Lower leg skin (tissue), 4 donors: ENCODE results near the gene PARL. TPM values are rescaled to one million over a fixed set of nuclear protein-coding genes. Genes with fewer than 3 reads are reported as not detected.

Source experiments
- DNase-seq, 2 donors: peaks; one replicate each; pipeline ENCODE4 v3.0.0-alpha.2; 2019; ENCODE audit warnings: low spot score in 2 of 2
- H3K4me3 ChIP-seq: fragments of 200-600 bp; sonication (generic); 2 replicates; pipeline ENCODE4 v1.5.1; 2017; ENCODE audit warnings: mild to moderate bottlenecking, low read depth; ENCODE audit not compliant: poor library complexity, severe bottlenecking
- CTCF ChIP-seq, 3 donors: fragments of 450-650 bp; IDR thresholded peaks; one replicate each; pipeline ENCODE4 v1.5.1; 2016; ENCODE audit warnings: antibody characterized with exemption in 3 of 3, mild to moderate bottlenecking in 3 of 3, moderate library complexity in 2 of 3
- POLR2A ChIP-seq, 2 donors: fragments of 450-650 bp; IDR thresholded peaks; one replicate each; pipeline ENCODE4 v1.6.1; 2016 to 2017; ENCODE audit warnings: antibody characterized with exemption in 2 of 2, mild to moderate bottlenecking in 1 of 2, moderate library complexity in 1 of 2
- WGBS, 2 donors: methylation state at CpG; one replicate each; pipeline ENCODE4 v1.1.5; 2018; 5-methylcytosine and 5-hydroxymethylcytosine counted together
- intact Hi-C: fragments of 100-400 bp; cut with DNase I; formaldehyde crosslinking; loops from one replicate; pipeline ENCODE4 v1.15.0; 2023; ENCODE audit warnings: low total_unique reads
- total RNA-seq, 4 donors: library from RNA; depleted of rRNA; stranded (reverse); fragments of >200 nt; gene quantifications; one replicate each; pipeline ENCODE4 v1.1.0, GENCODE V29; 2016

PARL gene
- total RNA-seq, 4 donors from 2014 or later, result 19.5 to 40.5 (median 22.3) TPM

DNA sequence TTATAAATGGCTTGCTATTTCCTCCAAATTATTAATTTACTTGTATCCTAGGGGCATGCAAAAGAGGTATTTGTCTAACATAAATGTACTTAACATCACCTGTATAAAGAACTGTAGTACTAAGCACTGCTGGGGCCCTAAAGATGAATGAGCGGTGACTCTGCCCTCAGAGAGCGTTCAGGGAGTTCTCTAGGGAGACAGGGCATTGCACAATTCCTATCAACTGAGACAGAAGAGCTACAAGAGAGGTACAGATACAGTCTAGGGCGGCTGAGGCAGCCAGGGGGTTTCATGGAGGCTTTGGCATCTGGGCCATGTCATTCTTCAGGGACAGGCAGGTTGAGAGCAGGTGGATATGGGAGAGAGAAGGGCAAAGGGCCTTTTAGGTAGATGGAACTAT is 39.9 kb upstream of the PARL start:
- intact Hi-C loops, result no loop called here
- DNase-seq, result no peak
- H3K4me3 ChIP-seq, result no peak overlapping the region
- 79 to 80% methylated on average over 3 of the region's 3 CpGs for WGBS, 2 donors
- TF ChIP-seq POLR2A (IDR thresholded peaks at IDR 0.05) (no peak), CTCF (IDR thresholded peaks at IDR 0.05) (no peak)

GRCh38 chr3:183922421-183922820 is 37.7 kb upstream of the PARL start:
- no peak for DNase-seq
- TF ChIP-seq CTCF (IDR thresholded peaks at IDR 0.05) (no peak), POLR2A (IDR thresholded peaks at IDR 0.05) (no peak)
- WGBS, 2 donors, result 92 to 98% methylated on average over 4 of the region's 4 CpGs
- no peak overlapping the region for H3K4me3 ChIP-seq
- intact Hi-C loops, result no loop called here

DNA sequence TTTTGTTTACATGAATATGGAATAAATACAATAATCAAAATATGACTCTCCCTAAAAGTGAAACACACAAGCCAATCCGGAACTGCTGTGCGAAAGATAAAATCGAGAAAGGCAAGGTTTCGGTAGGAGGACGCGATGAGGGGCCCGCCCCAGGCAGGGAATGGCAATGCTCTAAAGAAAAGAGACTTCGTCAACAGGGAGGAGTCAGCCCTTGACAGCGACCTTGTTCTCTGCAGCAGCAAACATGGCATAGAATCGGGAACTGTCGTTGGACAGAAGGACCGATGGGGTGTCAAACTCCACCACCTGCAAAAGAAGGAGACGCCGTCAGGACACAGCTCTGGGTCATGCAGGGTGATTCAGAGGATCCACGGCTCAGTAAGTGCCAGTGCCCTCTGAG is 36.4 kb upstream of the PARL start:
- intact Hi-C loops, result no loop called here
- no peak overlapping the region for H3K4me3 ChIP-seq
- no peak for DNase-seq
- 91 to 95% methylated on average over 15 of the region's 15 CpGs for WGBS, 2 donors
- TF ChIP-seq CTCF (IDR thresholded peaks at IDR 0.05) (no peak), POLR2A (IDR thresholded peaks at IDR 0.05) (no peak)

- no peak overlapping the region for H3K4me3 ChIP-seq
- 89% methylated on average over 14 of the region's 14 CpGs for WGBS, 2 donors
- intact Hi-C loops, result no loop called here
- no peak for DNase-seq
- TF ChIP-seq POLR2A (IDR thresholded peaks at IDR 0.05), result no peak
- TF ChIP-seq CTCF (IDR thresholded peaks at IDR 0.05), result no peak
Observed at GRCh38 chr3:183920416-183920815, 35.7 kb upstream of the PARL start.

GRCh38 chr3:183918178-183918577 is 33.5 kb upstream of the PARL start:
- TF ChIP-seq POLR2A (IDR thresholded peaks at IDR 0.05) (no peak), CTCF (IDR thresholded peaks at IDR 0.05) (no peak)
- intact Hi-C loops, result no loop called here
- WGBS, 2 donors, result 72 to 76% methylated on average over 2 of the region's 2 CpGs

DNA sequence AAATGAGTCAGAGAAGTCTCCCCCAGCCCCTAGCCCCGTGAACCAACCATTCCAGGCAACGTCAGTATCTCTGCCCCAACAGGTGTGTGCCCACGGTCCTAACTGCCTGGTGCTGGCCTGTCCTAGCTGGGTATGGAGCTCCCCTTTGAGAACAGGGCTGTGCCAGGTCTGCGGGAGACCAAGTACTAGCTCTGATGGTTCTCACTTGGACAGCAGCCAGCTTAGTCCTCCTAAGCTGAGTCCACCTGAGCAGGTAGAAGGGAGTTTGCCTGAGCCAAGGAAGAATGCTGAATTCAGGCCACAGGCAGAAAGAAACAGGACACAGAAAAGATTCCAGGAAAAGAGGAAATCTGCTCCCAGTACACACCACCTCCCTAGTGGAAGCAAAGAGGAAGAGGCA is 33.1 kb upstream of the PARL start:
- intact Hi-C loops, result no loop called here
- 90 to 97% methylated on average over 4 of the region's 4 CpGs for WGBS, 2 donors
- TF ChIP-seq CTCF (IDR thresholded peaks at IDR 0.05), result no peak
- no peak for TF ChIP-seq POLR2A (IDR thresholded peaks at IDR 0.05)

More at GRCh38 chr3:183918178-183918577, 33.5 kb upstream of the PARL start:
- H3K4me3 ChIP-seq, result no peak overlapping the region
- DNase-seq, result no peak

More for the DNA sequence above, 33.1 kb upstream of the PARL start:
- H3K4me3 ChIP-seq, result no peak overlapping the region
- DNase-seq, result no peak
